GM12874 (cell line): ENCODE measurements around the gene LBR.
A peak's percentile ranks its signal among the peaks of the same experiment; 100 is the strongest.

Experiments
- CTCF ChIP-seq: IDR thresholded peaks from 2 replicates; pipeline ENCODE4 v1.5.1; 2011; ENCODE audit warnings: low read depth, mild to moderate bottlenecking, control low read depth, low read length, moderate library complexity; ENCODE audit not compliant: insufficient read depth

Gene LBR

DNA sequence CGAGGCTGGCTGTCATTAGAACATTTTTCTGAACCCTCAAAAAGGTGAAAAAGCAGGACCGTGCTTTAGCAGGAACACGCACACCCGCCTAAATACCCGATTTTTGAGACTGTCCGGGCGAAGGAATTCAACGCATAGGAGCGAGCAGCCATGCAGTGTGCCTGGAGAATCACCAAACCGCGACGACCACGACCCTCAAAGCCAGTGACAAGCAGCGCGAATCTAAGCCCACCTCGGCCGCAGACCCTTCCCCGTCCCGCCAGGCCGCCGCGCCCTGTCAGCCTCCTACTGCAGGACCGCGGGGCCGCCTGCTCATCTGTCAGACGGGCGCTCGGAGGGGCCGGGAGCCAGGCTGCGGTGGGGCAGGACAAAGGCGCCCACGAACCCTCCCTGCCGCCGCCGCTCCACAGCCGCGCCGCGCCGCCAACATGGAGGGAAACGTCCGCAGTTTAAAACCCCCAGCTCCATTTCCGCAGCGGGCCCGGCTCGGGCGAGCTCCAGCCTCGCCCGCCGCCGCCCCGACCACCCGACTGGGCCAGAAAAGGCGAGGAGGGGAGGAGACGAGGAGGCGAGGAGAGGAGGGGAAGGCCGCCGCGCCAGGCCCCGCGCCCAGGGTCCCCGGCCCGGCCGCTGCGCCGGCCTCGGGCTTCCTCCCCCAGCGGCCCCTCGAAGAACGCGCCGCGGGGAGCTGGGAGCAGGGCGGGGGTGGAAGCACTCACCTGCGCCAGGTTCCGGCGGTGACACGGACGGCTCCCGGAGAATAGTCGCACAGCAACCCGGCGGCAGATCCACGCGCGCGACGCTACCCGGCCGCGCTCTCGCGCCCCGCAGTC lies at the start of gene LBR:
Gene LBR, minus strand, starts transcription at position 804 of the 833 bp plus-strand sequence. CDS start 3,963 bp downstream, outside the sequence.
- TF ChIP-seq CTCF, result no peak

DNA sequence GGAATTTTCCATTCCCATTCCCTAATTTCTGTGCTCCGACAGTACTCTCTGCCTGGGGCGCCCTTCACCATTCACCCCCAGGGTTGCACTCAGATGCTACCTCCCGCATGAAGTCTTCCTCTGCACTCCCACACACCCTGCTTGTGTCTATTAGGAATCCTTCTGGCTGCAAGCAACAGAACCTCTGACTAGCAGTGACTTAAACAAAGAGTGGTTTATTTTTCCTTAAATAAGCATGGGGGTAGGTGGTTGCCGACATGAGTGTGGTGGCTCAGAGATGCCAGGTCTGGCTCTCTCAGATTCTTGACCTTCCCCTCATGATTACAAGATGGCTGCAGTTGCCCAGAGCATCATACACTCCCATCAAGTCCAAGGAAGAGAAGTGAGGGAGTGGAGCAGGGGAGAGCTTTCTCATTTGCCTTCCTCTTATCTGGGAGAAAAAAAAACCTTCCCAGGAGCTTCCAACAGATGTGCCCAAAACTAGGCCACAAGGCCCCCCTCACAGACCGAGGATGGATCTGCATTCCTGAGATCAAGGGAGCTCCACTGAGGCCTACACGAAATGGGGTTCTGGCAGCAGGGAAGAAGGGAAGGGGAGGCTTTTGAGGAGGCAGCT lies 49.6 kb upstream of the LBR start:
- no peak for TF ChIP-seq CTCF

DNA sequence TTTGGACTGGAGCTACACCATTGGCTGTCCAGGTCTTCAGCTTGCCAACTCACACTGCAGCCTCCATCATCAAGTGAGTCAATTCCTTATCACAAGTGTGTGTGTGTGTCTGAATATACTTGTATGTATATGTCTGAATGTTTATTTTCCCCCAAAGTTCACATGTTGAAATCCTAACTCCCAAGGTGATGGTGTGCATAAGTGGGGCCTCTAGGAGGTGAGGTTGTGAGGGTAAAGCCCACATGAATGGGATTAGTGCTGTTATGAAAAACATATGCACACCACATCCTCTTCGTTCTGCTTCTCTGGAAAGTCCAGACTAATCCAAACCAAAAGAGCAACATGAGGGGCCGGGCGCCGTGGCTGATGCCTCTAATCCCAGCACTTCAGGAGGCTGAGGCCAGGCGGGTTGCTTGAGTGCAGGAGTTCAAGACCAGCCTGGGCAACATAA lies 48.7 kb upstream of the LBR start:
- TF ChIP-seq CTCF, result no peak

DNA sequence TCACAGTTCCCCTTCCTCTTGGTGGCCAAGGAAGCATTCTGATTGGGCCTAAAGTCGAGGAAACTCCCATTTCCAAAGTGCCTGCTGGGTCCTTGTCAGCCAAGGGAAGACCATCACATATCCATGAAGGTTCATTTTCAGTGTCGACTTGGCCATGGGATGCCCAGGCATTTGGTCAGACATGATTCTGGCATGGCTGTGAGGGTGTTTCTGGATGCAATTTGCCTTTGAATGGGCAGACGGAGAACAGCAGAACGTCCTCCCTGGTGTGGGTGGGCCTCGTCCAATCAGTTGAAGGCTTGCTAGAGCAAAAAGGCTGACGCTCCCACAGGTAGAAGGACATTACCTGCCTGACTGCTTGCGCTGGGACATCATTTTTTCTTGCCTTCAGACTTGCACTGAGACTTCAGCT lies 48.3 kb upstream of the LBR start:
- no peak for TF ChIP-seq CTCF

GRCh38 chr1:225474986-225475820 lies 47.4 kb upstream of the LBR start:
- peak; percentile 100 for TF ChIP-seq CTCF

DNA sequence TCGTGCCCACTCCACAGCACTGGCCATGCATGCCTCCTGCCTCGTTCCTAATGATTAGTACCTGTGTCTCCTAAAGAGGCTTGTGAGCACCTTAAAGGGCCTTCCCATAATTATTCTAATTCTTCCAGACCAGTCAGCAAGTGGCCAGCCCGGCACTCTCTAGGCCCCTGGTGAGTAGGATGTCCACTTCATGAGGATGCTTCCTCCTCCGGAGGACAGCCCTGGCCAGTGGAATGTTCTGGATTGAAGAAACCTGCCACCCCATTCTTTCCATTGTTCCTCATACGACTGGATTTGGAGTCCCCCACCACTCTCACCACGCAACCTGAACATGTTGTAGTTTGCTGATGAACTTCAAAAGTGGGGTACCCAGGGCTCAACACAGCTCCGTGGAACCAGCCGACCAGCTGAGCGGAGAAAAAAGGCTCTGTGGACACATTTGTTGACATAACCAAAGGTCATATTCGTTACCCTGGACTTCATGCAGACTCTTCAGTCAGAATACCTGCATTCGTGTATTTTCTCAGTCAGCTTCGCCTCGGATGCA lies 46.7 kb upstream of the LBR start:
- TF ChIP-seq CTCF, result no peak
